ENCODE data around the gene ARPIN. TPM values are rescaled to one million over a fixed set of nuclear protein-coding genes. Genes with fewer than 3 reads are reported as not detected.

Gene ARPIN
- polyA plus RNA-seq, 3 donors, result 9.7 to 19.3 (median 14.0) TPM

DNA sequence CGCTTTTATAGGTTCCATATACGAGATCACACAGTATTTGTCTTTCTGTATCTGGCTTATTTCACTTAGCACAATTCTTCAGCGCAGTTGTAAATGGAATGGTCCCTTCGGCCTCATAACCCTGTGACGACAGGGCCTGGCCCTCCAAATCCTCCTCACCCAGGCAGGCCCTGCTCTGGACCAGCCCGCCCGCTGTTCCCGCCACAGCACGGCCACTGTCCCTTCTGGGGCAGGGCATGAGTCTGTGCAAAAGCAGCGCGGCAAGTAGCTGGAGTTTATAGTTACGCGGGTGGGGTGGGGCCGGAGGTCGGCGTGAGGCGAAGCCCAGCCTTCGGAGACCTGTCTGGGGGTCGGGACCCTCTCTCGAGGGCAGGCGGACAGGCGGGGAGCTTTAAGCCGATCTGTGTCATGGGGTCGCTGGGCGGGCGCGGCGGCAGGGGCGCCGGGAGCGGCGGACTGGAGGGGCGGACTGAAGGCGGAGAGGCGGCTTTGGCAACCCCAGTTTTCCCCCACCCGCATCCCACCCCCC is 543 bp downstream of the ARPIN start:
- Histone ChIP-seq H3K4me1 (ENCODE audit: control insufficient read depth in 1 of 2, insufficient read depth in 2 of 2, low read length in 2 of 2) (peaks cover 35 to 37% of the 10 kb centered on the region in 2 donors), H3K4me3 (replicated peaks in 1 of 3; ENCODE audit: low read depth in 2 of 3, low read length in 3 of 3) (peak overlapping the region; percentile 47 to 87 (median 77)), H4K20me1 (ENCODE audit: insufficient read depth, low read length) (no peaks in the 10 kb centered on the region), H3K9ac (ENCODE audit: insufficient read depth, low read length, poor library complexity, severe bottlenecking) (peak overlapping the region; percentile 67), H3K4me2 (replicated peaks; ENCODE audit: extremely low read depth, low read length, poor library complexity, severe bottlenecking) (peak overlapping the region; percentile 95), H3K27ac (ENCODE audit: low read depth in 1 of 2, low read length in 2 of 2) (peak overlapping the region; percentile 9 to 79), H3K27me3 (ENCODE audit: control insufficient read depth in 2 of 2, insufficient read depth in 2 of 2, low read length in 2 of 2) (peaks cover 0 to 8% of the 10 kb centered on the region in 2 donors), H2AFZ (ENCODE audit: insufficient read depth, low read depth, low read length, poor library complexity, severe bottlenecking) (peak overlapping the region; percentile 93), H3K9me3 (replicated peaks in 1 of 2; ENCODE audit: control insufficient read depth in 1 of 2, insufficient read depth in 1 of 2, low read length in 2 of 2) (no peaks in the 10 kb centered on the region), H3K36me3 (replicated peaks in 1 of 2; ENCODE audit: control insufficient read depth in 1 of 2, insufficient read depth in 2 of 2, low read length in 2 of 2) (peaks cover 0 to 21% of the 10 kb centered on the region in 2 donors), H3K79me2 (ENCODE audit: insufficient read depth, low read length) (no peaks in the 10 kb centered on the region)
- TF ChIP-seq, protein P1, sequence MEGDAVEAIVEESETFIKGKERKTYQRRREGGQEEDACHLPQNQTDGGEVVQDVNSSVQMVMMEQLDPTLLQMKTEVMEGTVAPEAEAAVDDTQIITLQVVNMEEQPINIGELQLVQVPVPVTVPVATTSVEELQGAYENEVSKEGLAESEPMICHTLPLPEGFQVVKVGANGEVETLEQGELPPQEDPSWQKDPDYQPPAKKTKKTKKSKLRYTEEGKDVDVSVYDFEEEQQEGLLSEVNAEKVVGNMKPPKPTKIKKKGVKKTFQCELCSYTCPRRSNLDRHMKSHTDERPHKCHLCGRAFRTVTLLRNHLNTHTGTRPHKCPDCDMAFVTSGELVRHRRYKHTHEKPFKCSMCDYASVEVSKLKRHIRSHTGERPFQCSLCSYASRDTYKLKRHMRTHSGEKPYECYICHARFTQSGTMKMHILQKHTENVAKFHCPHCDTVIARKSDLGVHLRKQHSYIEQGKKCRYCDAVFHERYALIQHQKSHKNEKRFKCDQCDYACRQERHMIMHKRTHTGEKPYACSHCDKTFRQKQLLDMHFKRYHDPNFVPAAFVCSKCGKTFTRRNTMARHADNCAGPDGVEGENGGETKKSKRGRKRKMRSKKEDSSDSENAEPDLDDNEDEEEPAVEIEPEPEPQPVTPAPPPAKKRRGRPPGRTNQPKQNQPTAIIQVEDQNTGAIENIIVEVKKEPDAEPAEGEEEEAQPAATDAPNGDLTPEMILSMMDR (IDR thresholded peaks at IDR 0.05), result no peak
- Mint-ChIP-seq H3K4me1 (peaks cover 39% of the 10 kb centered on the region), H3K9me3 (no peaks in the 10 kb centered on the region), H3K4me3 (peak overlapping the region; percentile 91 to 96), H3K27me3 (ENCODE audit: low read depth in 3 of 3) (peaks cover 3 to 25% (median 9%) of the 10 kb centered on the region in 3 donors), H3K36me3 (peaks cover 29 to 37% of the 10 kb centered on the region in 2 donors), H3K27ac (peak overlapping the region; percentile 74 to 91 (median 90))
- 9% methylated on average over 33 of the region's 36 CpGs for WGBS (ENCODE audit: insufficient coverage)
- no peak for DNase-seq
- intact Hi-C loops (cut with micrococcal nuclease), result loop anchor here in 1 of 2 donors (5.0 kb wide), 1 partner anchor 50 kb away; no protein-coding TSS in a partner anchor

DNA sequence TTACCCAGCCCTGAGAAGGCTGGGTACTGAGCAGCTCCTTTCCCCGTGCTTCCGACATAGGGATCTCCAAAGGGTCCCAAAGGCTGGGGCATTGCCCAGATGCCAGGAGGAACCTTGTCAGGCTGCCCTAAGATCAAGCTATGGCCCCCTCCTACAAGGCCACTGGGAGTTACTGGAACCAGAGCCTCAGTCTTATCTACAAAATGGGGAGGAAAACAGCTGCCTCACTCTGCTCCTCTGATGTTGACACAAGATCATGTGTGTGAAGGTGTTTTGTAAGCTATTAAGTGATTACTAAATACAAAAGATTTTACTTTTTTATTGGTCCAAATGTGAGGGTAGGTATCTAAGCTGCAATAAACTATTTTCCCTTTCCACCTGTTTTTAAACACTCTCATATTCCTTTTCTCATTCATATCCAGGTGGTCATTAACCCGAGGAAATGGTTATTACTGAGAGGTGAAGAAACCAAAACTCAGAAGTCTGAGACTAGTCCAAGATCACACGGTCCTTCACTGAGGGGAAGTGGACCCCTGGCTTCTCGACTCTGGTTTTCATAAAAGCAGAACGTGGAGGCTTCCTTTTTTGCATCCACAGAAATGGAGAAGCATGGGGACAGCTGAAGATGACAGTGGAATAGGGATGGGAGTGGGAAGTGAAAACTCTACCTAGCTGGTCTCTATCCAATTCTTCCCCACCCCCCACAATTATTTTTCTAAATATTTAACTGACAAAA is 1.7 kb downstream of the ARPIN start:
- H3K36me3 ChIP-seq (replicated peaks in 1 of 2; ENCODE audit: control insufficient read depth in 1 of 2, insufficient read depth in 2 of 2, low read length in 2 of 2), result peaks cover 4 to 29% of the 10 kb centered on the region in 2 donors
- Mint-ChIP-seq H3K4me1 (peaks cover 40% of the 10 kb centered on the region), H3K36me3 (peaks cover 37 to 47% of the 10 kb centered on the region in 2 donors), H3K27me3 (ENCODE audit: low read depth in 3 of 3) (peaks cover 3 to 22% (median 6%) of the 10 kb centered on the region in 3 donors), H3K4me3 (peak overlapping the region; percentile 91 to 96), H3K9me3 (no peaks in the 10 kb centered on the region), H3K27ac (peak overlapping the region; percentile 85 to 94 (median 90))
- H3K27me3 ChIP-seq (ENCODE audit: control insufficient read depth in 2 of 2, insufficient read depth in 2 of 2, low read length in 2 of 2), result peaks cover 0 to 8% of the 10 kb centered on the region in 2 donors
- no peak overlapping the region for H2AFZ ChIP-seq (ENCODE audit: insufficient read depth, low read depth, low read length, poor library complexity, severe bottlenecking)
- peaks cover 35 to 39% of the 10 kb centered on the region in 2 donors for H3K4me1 ChIP-seq (ENCODE audit: control insufficient read depth in 1 of 2, insufficient read depth in 2 of 2, low read length in 2 of 2)
- H3K79me2 ChIP-seq (ENCODE audit: insufficient read depth, low read length), result no peaks in the 10 kb centered on the region
- WGBS (ENCODE audit: insufficient coverage), result 67% methylated on average over 3 of the region's 6 CpGs
- peak; percentile 71 to 78 (median 72) for DNase-seq
- peak overlapping the region; percentile 79 for H3K27ac ChIP-seq (ENCODE audit: low read depth in 1 of 2, low read length in 2 of 2)
- H3K4me2 ChIP-seq (replicated peaks; ENCODE audit: extremely low read depth, low read length, poor library complexity, severe bottlenecking), result peak overlapping the region; percentile 95
- intact Hi-C loops (cut with micrococcal nuclease), result loop anchor here in 1 of 2 donors (5.0 kb wide), 1 partner anchor 51 kb away; no protein-coding TSS in a partner anchor
- no peaks in the 10 kb centered on the region for H3K9me3 ChIP-seq (replicated peaks in 1 of 2; ENCODE audit: control insufficient read depth in 1 of 2, insufficient read depth in 1 of 2, low read length in 2 of 2)
- peak overlapping the region; percentile 5 for H3K9ac ChIP-seq (ENCODE audit: insufficient read depth, low read length, poor library complexity, severe bottlenecking)
- TF ChIP-seq, protein P1 (IDR thresholded peaks at IDR 0.05), result no peak
- H3K4me3 ChIP-seq (replicated peaks in 1 of 3; ENCODE audit: low read depth in 2 of 3, low read length in 3 of 3), result peak overlapping the region in 1 of 3 experiments; percentile 87
- no peaks in the 10 kb centered on the region for H4K20me1 ChIP-seq (ENCODE audit: insufficient read depth, low read length)

Measured in CD14-positive monocyte (primary cell).